Activated naive CD8-positive, alpha-beta T cell treated with anti-CD3 and anti-CD28 coated beads for 36 hours (primary cell): Measurements from ENCODE around the gene ZNF213. TPM values are rescaled to one million over a fixed set of nuclear protein-coding genes. Genes with fewer than 3 reads are reported as not detected.
"Not testable (repeated sequence)": the region's sequence is repeated elsewhere in the genome, so short reads cannot be mapped to it uniquely, and the experiment has no call there.

Experiments used
- DNase-seq: peaks from one replicate; pipeline ENCODE4 v3.0.0; 2021
- H3K27ac Mint-ChIP-seq: one replicate; pipeline ENCODE4 v1.8.0; 2022; ENCODE audit warnings: mild to moderate bottlenecking, moderate library complexity, mixed read lengths
- H3K27me3 Mint-ChIP-seq: one replicate; pipeline ENCODE4 v1.8.0; 2022; ENCODE audit warnings: mild to moderate bottlenecking, mixed read lengths
- H3K36me3 Mint-ChIP-seq: one replicate; pipeline ENCODE4 v1.8.0; 2021; ENCODE audit warnings: mild to moderate bottlenecking, mixed read lengths
- H3K4me1 Mint-ChIP-seq: one replicate; pipeline ENCODE4 v1.8.0; 2021; ENCODE audit warnings: mixed read lengths
- H3K4me3 Mint-ChIP-seq: one replicate; pipeline ENCODE4 v1.8.0; 2022; ENCODE audit warnings: mild to moderate bottlenecking, moderate library complexity, mixed read lengths
- H3K9me3 Mint-ChIP-seq: one replicate; pipeline ENCODE4 v1.8.0; 2022; ENCODE audit warnings: mixed read lengths
- total RNA-seq, 2 experiments: library from RNA; stranded (reverse); gene quantifications; one replicate each; pipeline ENCODE4 v1.2.3, GENCODE V29; 2021

The ZNF213 gene
- total RNA-seq, 2 experiments from 2014 or later = 7.6 to 9.1 TPM

GRCh38 chr16:3180445-3180878, 45.6 kb downstream of the ZNF213 start:
- H3K4me3 Mint-ChIP-seq = no peak overlapping the region
- peaks cover 90% of the 10 kb centered on the region for H3K27me3 Mint-ChIP-seq
- H3K36me3 Mint-ChIP-seq = peaks cover 6% of the 10 kb centered on the region
- peak; percentile 31 for DNase-seq
- peaks cover 20% of the 10 kb centered on the region for H3K4me1 Mint-ChIP-seq
- no peak overlapping the region for H3K27ac Mint-ChIP-seq
- peaks cover 6% of the 10 kb centered on the region for H3K9me3 Mint-ChIP-seq

- Mint-ChIP-seq H3K27ac (peak overlapping the region; percentile 88), H3K4me1 (peaks cover 19% of the 10 kb centered on the region), H3K4me3 (peak overlapping the region; percentile 83), H3K27me3 (peaks cover 90% of the 10 kb centered on the region)
- DNase-seq, H3K36me3 Mint-ChIP-seq, H3K9me3 Mint-ChIP-seq: not testable (repeated sequence)
These were observed 47.4 kb downstream of the ZNF213 start for GRCh38 chr16:3182293-3182607.

- peaks cover 24% of the 10 kb centered on the region for H3K4me1 Mint-ChIP-seq
- DNase-seq = peak; percentile 72
- peaks cover 90% of the 10 kb centered on the region for H3K27me3 Mint-ChIP-seq
- H3K9me3 Mint-ChIP-seq = peaks cover 9% of the 10 kb centered on the region
- peak overlapping the region; percentile 83 for H3K4me3 Mint-ChIP-seq
- peak overlapping the region; percentile 88 for H3K27ac Mint-ChIP-seq
- H3K36me3 Mint-ChIP-seq = peaks cover 8% of the 10 kb centered on the region
These were observed 48.0 kb downstream of the ZNF213 start for GRCh38 chr16:3182608-3183444.

DNA sequence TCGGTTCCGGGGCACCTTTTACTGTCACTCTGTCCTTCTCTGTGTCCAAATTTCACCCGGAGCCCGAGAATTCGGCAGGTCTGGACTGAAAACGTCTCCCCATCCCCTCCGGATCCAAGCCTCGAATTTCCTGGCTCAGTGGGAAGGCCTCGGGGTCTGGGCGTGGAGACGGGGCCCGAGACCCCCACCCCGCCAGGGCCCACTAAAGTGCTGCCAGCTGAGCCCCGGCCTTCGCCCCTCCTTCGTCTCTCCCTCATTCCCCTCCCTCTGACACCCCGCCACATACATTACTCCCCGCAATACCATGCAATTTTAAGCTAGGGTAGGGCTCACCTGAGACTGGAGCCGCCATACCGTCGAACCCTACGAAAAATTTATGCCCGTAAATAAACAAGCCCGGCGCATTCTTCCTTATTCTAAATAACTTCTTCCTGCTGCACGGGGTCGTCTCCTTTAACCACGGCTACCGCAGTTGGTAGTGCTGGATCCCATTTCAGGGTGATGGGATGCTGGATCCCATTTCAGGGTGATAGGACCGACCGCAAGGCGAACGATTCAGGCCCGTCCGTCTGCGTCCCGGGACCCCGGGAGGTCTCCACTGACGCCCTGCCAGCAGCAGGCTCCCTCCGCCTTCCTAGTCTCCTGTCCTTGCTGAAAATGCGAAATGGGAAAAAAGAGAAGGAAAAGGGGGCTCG, 48.8 kb downstream of the ZNF213 start:
- H3K36me3 Mint-ChIP-seq = peaks cover 8% of the 10 kb centered on the region
- H3K4me3 Mint-ChIP-seq = peak overlapping the region; percentile 83
- peaks cover 93% of the 10 kb centered on the region for H3K27me3 Mint-ChIP-seq
- peak overlapping the region; percentile 78 for H3K27ac Mint-ChIP-seq
- peaks cover 28% of the 10 kb centered on the region for H3K4me1 Mint-ChIP-seq
- peaks cover 9% of the 10 kb centered on the region for H3K9me3 Mint-ChIP-seq
- DNase-seq = no peak

DNA sequence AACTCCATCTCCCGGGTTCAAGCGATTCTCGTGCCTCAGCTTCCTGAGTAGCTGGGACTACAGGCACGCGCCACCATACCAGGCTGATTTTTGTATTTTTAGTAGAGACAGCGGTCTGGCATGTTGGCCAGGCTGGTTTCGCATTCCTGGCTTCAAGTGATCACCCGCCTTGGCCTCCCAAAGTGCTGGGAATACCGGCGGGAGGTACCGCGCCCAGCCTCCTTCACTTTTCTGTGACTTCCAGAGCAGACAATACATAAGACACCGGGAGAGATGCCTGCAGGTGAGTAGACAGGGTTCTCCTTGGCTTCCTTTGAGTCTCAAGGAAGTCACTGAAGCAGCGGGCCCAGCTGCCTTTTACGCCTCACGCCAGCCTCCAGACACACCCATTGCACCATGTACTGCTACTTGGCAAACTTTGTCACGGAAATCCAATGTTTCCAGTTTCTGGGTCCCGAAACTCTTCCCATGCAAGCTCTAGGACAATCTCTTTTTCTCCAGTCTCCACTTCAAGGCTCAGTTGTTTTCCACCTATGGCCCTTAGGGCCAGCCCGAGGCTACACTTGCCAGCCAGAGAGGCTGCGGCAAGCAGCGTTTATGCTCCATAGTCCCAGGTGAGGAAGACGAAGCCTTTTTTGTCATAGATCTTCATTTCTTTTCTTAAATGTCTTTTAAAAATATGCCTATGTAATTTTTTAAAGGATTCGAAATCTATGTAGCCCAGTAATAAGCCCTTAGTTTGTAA, 52.3 kb downstream of the ZNF213 start:
- Mint-ChIP-seq H3K4me3 (no peak overlapping the region), H3K27me3 (peaks cover 90% of the 10 kb centered on the region), H3K27ac (no peak overlapping the region), H3K36me3 (peaks cover 8% of the 10 kb centered on the region), H3K9me3 (peaks cover 9% of the 10 kb centered on the region), H3K4me1 (peaks cover 56% of the 10 kb centered on the region)
- DNase-seq = no peak

DNA sequence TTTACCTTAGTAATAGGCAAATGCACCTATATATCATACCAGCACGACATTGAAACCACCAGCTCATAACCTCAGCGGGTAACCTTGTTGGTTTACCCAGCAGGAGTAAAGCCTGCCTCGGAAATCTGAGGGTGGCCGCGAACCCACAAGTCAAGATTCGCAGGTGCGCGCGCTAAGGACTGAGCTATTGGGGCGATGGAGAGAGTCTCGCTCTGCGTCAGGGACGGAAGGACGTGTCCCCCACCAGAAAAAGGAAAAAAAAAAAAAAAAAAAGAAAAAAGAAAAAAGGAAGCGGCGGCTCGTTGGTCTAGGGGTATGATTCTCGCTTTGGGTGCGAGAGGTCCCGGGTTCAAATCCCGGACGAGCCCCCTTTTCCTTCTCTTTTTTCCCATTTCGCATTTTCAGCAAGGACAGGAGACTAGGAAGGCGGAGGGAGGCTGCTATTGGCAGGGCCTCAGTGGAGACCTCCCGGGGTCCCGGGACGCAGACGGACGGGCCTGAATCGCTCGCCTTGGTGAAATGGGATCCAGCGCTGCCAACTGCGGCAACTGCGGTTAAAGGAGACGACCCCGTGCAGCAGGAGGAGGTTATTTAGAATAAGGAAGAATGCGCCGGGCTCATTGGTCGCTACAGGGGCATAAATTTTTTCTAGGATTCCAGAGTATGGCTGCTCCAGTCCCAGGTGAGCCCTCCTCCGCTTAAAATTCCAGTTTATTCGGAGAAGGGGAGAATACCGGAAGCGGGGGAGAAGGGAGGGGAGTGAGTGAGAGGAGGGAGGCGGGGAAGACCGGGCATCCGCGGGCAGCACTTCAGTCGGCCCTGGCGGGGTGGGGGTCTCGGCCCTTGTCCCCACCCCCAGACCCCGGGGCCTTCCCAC, 53.2 kb downstream of the ZNF213 start, which contains the start of gene OR1F1:
Gene OR1F1, plus strand, starts transcription at position 407 of the 877 bp plus-strand sequence.
- Mint-ChIP-seq H3K9me3 (peaks cover 7% of the 10 kb centered on the region), H3K27ac (peak within 1 kb of the TSS; percentile 77), H3K36me3 (peaks cover 5% of the 10 kb centered on the region), H3K4me1 (peaks cover 52% of the 10 kb centered on the region), H3K27me3 (peaks cover 89% of the 10 kb centered on the region), H3K4me3 (peak within 1 kb of the TSS; percentile 73)
- peak; percentile 84 for DNase-seq

- Mint-ChIP-seq H3K4me1 (peaks cover 48% of the 10 kb centered on the region), H3K36me3 (peaks cover 5% of the 10 kb centered on the region), H3K27me3 (peaks cover 89% of the 10 kb centered on the region), H3K4me3 (peak overlapping the region; percentile 73), H3K27ac (no peak overlapping the region), H3K9me3 (peaks cover 7% of the 10 kb centered on the region)
- DNase-seq = no peak
These were observed 53.8 kb downstream of the ZNF213 start for GRCh38 chr16:3188675-3188924.

DNA sequence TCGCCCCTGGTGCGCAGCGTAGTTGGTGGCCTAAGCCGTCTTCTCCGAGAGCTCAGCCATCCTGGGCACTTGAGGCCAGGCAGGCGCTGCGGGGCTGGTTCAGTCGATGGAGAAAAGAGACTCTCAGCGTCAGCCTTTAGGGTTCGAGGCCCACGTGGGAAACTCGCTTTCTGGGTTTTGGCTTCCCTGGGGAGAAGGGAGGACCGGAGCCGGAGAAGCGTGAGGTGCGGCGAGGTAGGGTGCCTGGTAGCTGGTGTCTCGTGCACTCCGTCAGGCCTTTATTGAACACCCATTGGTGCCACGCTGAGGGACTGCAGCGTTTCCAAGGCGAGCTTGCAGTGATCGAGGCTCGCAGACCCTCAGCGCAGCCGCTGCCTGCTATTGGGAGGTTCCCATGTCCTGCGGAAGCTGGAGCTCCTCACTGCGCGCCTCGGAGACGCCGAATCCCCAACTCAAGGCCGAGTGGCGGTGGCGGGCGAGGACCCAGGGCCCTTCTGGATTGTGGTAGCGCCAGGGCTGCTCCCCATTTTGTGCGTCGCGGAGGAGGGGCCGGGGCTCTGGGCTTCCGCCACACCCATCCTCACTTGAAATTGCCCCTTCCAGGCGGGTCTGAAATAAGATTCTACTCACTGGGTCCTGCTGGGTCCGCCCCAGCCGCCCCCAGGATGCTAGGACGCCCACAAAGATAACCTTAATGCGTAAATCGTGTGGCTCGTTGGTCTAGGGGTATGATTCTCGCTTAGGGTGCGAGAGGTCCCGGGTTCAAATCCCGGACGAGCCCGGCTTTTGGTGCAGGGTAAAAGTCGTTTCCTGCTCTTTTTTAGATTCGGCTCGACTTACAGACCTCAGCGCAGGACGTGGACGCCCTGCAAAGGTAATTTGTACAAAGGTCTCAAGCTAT, 54.3 kb downstream of the ZNF213 start:
- peak overlapping the region; percentile 73 for H3K4me3 Mint-ChIP-seq
- H3K27me3 Mint-ChIP-seq = peaks cover 89% of the 10 kb centered on the region
- H3K27ac Mint-ChIP-seq = peak overlapping the region; percentile 77
- H3K9me3 Mint-ChIP-seq = peaks cover 5% of the 10 kb centered on the region
- peaks cover 43% of the 10 kb centered on the region for H3K4me1 Mint-ChIP-seq
- DNase-seq = peak; percentile 72
- peaks cover 3% of the 10 kb centered on the region for H3K36me3 Mint-ChIP-seq

DNA sequence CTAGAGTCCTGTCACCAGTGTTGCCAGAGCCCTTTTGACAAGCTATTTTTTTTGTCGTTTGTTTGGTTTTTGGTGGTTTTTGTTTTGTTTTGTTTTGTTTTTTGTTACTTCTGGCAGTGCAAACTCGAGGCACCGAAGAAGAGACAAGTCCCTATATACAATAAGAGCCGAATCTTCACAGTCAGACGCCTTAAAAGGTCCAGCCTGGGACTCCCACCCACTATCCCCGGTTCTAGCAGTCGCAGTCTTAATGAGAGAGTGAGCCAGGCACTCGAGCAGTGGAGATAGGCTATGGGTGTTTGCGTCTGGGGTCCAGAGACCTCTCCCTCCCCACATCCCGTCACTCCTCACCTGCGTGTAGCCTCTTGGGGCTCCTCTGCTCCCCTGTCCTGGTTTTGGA, 55.0 kb downstream of the ZNF213 start:
- Mint-ChIP-seq H3K36me3 (peaks cover 1% of the 10 kb centered on the region), H3K4me1 (peaks cover 41% of the 10 kb centered on the region), H3K4me3 (peak overlapping the region; percentile 73), H3K27me3 (peaks cover 90% of the 10 kb centered on the region), H3K27ac (no peak overlapping the region), H3K9me3 (peaks cover 3% of the 10 kb centered on the region)
- DNase-seq = no peak

GRCh38 chr16:3190949-3191353, 56.1 kb downstream of the ZNF213 start:
- Mint-ChIP-seq H3K36me3 (no peaks in the 10 kb centered on the region), H3K4me1 (peaks cover 41% of the 10 kb centered on the region)

More at GRCh38 chr16:3190949-3191353, 56.1 kb downstream of the ZNF213 start:
- Mint-ChIP-seq H3K9me3 (peaks cover 3% of the 10 kb centered on the region), H3K27me3 (peaks cover 93% of the 10 kb centered on the region), H3K27ac (peak overlapping the region; percentile 68), H3K4me3 (peak overlapping the region; percentile 66)
- no peak for DNase-seq

Other genes with a start within 250 kb of the ZNF213 start
- gene FLYWCH1, start 223.1 kb upstream of the ZNF213 start, total RNA-seq = 10 to 100 TPM; 24.3 to 26.1 TPM
- gene KREMEN2, start 170.8 kb upstream of the ZNF213 start, total RNA-seq = not detected
- 10 to 100 TPM; 29.5 to 31.0 TPM for gene PAQR4, start 165.7 kb upstream of the ZNF213 start, total RNA-seq
- gene PKMYT1, start 154.6 kb upstream of the ZNF213 start, total RNA-seq = 100 to 1,000 TPM; 144 to 145 TPM
- gene CLDN9, start 122.1 kb upstream of the ZNF213 start, total RNA-seq = not detected
- not detected for gene CLDN6, start 116.8 kb upstream of the ZNF213 start, total RNA-seq
- 1 to 10 TPM; 1.2 to 1.5 TPM for gene TNFRSF12A, start 114.7 kb upstream of the ZNF213 start, total RNA-seq
- gene HCFC1R1, start 111.1 kb upstream of the ZNF213 start, total RNA-seq = 10 to 100 TPM; 23.4 to 23.7 TPM
- gene THOC6, start 111.0 kb upstream of the ZNF213 start, total RNA-seq = 10 to 100 TPM; 48.7 to 53.1 TPM
- gene BICDL2, start 98.1 kb upstream of the ZNF213 start, total RNA-seq = under 1 TPM; 0.31 to 0.56 TPM
- gene MMP25, start 88.5 kb upstream of the ZNF213 start, total RNA-seq = 1 to 10 TPM in 1 of 2 experiments, under 1 TPM in 1; 0.99 to 1.6 TPM
- gene IL32, start 69.4 kb upstream of the ZNF213 start, total RNA-seq = 1,000 to 10,000 TPM; 1,056 to 1,060 TPM
- gene ZSCAN10, start 35.7 kb upstream of the ZNF213 start, total RNA-seq = not detected
- gene ZNF205, start 22.4 kb upstream of the ZNF213 start, total RNA-seq = under 1 TPM; 0.35 to 0.36 TPM
- not detected for gene OR1F1, start 53.2 kb downstream of the ZNF213 start, total RNA-seq
- 10 to 100 TPM; 12.2 to 12.8 TPM for gene ZNF200, start 100.1 kb downstream of the ZNF213 start, total RNA-seq
- under 1 TPM; 0.08 to 0.12 TPM for gene MEFV, start 121.6 kb downstream of the ZNF213 start, total RNA-seq
- 10 to 100 TPM; 29.7 to 30.5 TPM for gene ZNF263, start 148.5 kb downstream of the ZNF213 start, total RNA-seq
- gene TIGD7, start 170.4 kb downstream of the ZNF213 start, total RNA-seq = 1 to 10 TPM; 4.8 to 5.3 TPM
- gene ZNF75A, start 170.5 kb downstream of the ZNF213 start, total RNA-seq = 10 to 100 TPM; 34.2 to 35.5 TPM
- gene OR2C1, start 220.9 kb downstream of the ZNF213 start, total RNA-seq = not detected